T-helper 9 cell (primary cell): Measurements from ENCODE around the gene GEMIN7.
A peak's percentile ranks its signal among the peaks of the same experiment; 100 is the strongest.

ENCODE experiments used
- DNase-seq: peaks from one replicate; pipeline ENCODE4 v3.0.0-alpha.2; 2020

The GEMIN7 gene

DNA sequence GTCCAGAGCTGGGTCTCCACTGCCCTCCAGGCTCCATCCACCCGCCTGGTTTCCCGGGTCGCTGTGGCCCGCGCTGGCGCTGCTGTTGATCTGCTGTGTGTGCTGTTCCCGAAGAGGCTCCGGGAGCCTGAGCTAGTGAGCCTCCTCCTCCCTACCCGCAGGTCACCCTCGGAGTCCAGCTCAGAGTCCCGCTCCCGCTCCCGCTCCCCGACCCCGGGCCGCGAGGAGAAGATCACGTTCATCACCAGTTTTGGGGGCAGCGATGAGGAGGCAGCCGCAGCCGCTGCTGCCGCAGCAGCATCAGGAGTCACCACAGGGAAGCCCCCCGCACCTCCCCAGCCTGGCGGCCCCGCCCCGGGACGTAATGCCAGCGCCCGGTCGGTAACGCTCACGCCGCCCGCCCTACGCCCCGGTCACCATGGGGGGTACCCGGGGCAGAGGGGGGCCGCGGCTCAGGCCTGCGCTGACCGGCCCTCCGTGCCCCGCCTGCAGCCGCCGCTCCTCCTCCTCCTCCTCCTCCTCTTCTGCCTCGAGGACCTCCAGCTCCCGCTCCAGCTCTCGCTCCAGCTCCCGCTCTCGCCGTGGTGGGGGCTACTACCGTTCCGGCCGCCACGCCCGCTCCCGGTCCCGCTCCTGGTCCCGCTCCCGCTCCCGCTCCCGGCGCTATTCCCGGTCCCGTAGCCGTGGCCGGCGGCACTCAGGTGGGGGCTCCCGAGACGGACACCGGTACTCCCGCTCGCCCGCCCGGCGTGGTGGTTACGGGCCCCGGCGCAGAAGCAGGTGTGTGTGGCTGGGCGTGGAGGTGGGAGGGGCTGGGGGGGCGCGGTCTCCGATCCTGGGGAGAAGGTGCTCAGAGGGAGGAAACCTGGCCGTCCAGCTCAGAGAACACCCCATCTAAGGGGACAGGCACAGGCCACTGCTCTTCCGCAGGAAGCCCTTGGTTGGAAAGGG is 14.9 kb upstream of the GEMIN7 start:
- no peak for DNase-seq

DNA sequence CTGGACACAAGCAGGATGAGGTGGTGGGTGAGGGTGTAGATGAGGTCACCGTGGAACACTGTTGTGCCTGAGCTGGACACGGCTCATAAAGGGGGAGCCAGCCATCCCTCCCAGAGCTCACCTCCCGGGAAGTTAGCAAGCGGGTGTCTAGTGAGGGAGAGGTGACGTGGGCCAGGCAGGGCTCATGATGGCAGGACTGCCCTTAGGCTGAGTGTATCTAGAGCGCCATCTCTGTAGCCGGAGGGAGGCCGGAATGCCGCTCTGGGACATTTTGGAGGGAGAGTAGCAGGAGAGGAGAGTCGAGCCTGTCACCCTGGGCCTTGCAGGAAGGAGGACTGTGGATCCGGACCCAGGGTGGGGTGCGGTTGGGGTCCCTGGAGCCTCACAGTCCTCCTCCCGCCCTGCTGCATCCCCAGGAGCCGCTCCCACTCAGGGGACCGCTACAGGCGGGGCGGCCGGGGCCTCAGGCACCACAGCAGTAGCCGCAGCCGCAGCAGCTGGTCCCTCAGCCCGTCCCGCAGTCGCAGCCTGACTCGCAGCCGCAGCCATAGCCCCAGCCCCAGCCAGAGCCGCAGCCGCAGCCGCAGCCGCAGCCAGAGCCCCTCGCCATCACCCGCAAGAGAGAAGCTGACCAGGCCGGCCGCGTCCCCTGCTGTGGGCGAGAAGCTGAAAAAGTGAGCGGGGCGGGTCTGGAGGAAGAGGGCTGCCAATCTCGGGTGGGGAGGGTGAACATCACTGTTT is 12.0 kb upstream of the GEMIN7 start:
- no peak for DNase-seq

DNA sequence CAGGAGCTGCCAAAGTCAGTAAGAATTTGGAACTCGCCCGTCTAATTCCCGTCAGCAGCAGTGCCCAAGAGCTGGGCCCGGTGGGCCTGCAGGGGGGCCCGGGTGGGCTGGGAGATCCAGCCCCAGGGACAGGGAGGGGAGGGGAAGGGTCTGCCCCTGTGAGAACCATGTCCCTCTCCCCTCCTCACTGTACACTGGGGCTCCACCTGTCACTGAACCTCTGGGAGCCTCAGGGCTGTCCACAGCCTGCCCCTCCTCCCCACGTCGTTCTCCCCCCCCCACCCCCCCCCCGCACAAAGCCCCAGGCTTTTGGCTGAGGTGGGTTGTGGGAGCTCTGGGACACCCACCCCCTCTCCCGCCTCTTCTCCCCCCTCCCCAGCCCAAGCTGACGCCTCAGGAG is 11.0 kb upstream of the GEMIN7 start:
- DNase-seq = no peak

DNA sequence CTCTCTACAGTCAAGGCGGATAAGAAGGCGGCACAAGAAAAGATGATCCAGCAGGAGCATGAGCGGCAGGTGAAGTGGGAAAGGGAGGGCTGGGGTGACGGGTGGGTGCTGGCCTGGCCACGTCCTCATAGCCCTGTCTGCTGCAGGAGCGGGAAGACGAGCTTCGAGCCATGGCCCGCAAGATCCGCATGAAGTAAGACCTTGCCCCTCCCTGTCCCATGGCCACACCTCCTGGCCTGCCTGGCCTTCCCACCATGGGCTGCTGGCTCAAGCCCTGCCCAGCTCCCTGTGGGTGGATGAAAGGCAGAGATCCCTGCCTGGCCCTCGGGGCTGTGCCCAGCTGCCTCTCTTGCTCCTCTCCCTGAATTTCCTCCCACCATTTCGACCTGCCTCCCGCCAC is 10.0 kb upstream of the GEMIN7 start:
- no peak for DNase-seq

DNA sequence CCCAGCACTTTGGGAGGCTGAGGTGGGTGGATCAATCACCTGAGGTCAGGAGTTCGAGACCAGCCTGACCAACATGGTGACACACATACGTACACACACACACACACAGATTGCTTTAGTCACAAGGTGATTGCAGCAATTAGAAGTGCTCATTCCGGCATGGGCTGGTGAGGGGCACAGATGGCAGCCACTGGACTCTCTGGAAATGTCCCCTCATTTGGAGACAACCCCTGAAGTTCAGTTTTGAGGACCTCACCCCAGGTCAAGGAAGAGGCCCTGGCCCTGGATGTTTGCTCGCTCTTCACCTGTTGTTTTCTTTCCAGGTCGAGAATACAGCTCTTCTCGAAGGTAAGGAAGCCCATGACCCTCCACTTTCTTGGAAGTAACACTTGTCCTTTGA is 8.8 kb upstream of the GEMIN7 start:
- DNase-seq = no peak

DNA sequence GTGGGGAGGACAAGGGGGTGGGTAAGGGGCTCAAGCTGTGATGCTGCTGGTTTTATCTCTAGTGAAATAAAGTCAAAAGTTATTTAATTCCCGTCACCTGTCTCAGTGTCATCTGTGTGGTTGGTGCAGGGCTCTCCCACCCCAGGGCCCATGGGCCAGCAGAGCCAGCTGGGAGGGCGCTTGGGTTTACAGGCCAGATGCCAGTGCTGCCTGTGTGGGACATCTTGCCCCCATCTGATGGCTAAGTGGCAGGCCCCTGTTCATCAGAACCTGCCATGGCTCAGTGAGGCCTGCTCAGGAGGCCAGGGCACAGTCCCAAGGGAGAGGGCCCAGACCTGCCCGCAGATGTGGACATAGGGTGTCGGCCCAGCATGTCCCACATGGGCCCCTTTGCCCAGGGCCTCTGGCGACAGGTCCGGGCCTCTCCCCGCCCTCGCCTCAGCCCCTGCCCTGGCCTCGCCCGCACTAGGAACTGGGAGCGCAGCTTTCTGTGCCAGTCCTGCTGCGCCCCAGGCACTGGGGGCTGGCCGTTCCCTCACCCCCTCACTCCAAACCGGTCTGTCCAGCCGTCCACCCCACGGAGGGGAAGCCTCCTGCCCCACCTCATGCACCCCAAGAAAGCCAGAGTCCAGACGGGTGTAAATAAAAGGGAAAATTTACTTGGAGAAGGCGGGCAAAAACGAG is 8.1 kb upstream of the GEMIN7 start:
- DNase-seq = no peak

DNA sequence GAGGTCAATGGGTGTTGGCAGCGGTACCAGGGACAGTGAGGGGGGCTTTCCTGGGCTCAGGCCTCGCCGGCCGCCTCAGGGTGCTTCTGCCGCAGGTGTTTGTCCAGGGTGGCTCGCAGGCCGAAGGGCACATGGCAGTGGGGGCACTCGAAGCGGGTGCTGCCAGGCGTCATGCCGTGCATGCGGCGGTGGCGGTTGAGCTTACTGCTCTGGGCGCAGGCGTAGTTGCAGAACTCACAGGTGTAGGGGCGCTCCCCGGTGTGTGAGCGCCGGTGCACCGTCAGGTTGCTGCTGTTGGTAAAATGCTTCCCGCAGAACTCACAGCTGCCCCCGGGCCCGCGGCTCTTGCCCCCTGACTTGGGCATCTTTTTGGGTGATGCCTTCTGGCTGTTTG is 7.5 kb upstream of the GEMIN7 start:
- DNase-seq = no peak

DNA sequence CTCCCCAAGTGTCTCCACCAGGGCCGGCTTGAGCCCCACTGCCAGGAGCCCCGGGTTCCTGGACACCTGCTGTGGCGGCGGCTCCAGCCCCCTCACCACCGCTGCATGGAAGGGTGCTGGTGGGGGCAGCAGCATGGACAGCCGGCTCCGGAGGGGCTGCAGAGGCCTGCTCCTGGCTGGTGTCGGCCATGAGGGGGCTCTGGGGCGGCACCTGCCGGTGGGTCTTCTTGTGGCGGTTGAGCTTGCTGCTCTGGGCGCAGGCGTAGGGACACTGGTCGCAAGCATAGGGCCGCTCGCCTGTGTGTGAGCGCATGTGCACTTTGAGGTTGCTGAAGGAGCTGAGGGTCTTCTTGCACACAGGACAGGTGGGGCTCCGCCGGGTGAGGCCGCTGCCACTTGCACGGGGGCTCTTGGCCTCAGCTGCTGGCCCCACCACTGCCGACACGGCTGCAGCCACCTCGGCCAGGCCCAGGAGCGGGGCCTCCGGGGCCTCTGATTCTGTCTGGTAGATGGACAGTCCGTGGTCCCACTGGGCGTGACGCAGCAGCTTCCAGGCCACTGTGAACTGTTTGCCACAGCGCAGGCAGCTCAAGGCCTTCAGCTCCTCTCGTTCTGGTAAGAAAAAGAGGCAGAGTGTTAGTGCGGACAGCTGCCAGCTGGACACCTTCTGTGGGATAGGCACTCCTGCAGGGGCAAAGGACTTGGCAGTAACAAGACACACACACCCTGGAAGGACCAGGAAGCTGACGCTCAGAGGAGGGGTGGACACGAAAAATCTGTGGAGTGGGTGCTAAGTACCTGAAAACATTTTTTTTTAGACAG is 6.9 kb upstream of the GEMIN7 start:
- DNase-seq = no peak

DNA sequence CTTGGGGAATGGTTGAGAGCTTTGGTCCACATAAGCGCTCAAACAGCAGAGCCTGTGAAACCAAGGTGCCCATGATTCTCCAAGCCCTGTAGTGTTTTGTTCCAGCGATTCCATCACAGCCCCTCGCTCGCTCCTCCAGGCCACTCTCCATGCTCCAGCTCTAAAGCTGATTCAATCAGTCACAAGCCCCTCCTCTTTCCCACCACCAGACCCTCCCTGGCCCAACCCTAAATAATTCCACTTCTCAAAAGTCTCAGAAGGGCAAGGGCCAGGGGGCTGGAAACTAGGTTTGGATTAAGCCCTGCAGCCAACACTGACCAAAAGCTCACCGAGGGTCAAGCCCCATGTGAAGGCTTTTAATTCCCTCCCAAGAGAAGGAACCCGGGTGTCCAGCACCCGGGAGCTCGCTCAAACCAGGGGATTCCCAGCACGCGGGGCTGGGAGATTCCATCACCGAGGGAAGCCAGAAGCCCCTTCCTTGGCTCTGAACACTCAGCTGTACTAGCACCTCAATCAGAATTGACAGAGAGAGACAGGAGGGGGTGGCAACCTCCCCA is 4.2 kb upstream of the GEMIN7 start:
- no peak for DNase-seq

DNA sequence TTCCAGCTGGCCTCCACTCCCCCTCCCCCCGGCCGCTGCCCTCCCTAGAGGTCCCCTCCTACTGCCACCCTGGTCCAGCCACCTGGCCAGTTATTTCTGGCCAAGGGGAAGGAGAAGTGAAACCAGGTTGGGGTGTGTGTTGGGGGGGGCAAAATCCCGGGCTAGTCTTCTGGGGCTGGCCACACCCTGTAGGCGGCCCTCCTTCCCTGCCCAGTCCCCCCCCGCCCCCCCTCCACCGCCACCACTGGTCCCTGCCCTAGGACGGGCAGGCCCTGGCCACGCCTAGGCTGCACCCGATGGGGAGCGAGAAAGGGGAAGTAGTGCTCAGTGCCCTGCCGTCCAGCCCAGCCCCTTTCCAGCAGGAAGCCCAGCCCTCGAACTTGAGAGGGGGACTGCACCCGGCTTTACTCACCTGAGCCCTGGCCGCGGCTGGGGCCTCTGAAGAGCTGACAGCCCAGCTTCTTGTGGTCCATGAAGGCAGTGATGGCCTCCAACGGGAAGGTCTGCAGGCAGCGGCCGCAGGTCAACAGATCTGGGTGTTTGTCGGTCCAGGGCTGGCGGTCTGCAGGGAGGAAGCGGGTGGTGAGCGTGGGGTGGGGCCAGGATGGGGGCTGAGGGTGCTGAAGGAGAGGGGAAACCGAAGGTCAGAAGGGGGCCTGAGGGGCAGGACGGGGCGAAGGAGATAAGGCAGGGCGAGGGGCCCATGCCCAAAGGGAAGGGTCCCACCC is 3.6 kb upstream of the GEMIN7 start:
- DNase-seq = peak; percentile 23

DNA sequence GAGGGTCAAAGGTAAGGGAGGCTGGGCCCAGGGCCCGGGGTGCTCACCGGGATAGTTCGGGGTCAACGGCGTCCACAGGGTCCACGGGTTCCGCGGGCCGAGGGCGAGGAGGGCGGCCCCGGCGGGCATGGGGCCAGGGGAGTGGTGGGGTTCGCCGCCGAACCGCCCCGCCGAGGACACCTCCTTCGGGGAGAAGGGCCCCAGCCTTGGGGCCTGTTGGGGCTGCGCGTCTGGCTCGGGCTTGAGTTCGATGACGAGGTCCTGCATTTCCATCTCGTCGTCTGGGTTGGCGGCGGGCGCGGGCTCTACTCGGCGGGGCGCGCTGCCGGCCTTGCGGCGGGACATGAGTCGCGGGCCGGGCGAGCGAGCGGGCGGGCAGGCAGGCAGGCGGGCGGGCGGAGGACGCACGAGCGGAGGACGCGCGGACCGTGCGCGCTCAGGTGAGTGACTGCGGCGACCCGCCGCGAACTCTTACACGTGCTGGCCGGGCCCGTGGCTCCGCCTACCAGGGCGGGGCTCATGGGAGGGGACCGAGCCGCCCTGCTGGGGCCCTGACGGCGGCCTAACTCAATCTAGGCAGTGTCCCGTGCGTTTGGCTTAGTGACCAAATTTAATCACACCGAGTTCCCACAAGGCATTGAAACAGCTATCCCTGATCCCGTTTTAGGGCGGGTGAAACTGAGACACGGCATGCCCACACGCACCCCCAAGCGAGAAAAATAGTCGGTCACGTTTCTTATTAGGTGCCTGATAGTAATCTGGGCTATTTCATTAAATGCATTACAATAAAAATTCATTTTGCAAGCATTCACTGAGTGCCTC is 2.8 kb upstream of the GEMIN7 start, which contains the start of gene ZNF296:
Gene ZNF296 (minus strand): TSS at position 450 of the 822 bp plus-strand sequence. CDS start 105 bp downstream, at position 345.
- DNase-seq = peak; percentile 62

DNA sequence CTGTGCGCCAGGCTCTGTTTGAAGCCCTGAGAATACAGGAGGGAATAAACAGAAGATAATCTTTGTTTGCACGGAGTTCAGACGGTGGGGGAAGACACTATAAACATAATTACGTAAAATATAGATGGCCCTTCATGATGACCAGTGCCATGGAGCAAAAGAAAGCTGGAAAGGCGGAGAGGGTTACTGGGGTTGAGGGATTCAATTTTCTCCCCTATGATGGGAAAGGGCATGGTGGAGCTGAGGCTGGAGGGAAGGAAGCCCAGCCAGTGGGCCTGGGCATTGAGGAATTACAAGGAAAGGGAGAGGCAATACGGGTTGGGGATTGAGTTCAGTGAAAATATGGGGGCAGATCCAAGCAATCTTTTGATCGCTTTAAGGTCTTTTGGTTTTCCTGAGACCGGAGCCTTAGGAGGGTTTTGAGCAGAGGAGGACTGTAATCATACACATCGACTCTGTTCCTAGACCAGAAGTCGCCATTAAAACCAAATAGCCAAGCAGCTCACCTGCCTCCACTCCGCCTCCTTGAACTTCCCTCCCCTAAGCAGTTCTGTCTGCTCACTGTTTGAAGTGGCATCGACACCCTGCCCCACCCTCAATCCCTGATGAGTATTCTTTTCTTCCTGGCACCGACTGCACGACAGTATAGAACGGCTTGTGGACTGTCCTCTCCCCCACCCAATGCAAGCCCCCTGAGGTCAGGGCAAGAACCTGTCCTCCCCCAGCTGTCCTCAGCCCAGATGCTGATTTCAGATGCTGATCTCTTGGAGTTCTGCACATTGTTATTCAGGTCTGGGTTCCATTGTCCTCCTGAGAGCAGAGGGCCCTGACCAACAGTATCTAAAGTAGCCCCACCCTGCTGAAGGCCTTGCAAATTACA is 2.0 kb upstream of the GEMIN7 start:
- no peak for DNase-seq

DNA sequence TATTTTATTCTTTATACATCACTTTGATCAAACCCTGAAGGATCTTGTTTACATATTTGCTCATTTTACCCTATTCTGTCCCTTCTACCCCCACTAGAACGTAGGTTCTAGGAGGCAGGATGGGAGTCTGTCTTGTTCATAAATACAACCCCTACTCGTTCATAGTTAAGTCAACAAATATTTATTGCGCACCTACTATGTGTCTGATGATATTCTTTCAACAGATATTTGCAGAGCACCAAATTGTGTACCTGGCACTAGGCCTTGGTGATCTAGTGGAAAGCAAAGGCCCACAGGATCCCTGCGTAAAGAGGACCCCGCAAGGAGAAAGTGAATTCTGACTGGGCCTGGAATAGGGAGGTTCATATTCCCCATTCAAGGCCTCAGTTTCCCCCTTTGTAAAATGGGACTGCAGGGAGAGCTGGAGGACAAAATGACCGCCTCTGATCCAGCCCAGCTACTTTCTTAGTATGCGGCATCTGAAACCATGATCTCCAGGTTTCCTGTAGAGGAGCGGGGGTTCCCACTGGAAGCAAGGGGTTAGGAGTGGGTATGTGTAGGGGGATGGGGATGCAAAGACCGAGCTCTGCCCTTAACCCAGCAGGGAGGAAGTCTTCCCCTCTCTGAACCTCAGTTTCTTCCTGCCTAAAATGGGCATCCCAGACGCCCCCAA is 534 bp upstream of the GEMIN7 start:
- no peak for DNase-seq

DNA sequence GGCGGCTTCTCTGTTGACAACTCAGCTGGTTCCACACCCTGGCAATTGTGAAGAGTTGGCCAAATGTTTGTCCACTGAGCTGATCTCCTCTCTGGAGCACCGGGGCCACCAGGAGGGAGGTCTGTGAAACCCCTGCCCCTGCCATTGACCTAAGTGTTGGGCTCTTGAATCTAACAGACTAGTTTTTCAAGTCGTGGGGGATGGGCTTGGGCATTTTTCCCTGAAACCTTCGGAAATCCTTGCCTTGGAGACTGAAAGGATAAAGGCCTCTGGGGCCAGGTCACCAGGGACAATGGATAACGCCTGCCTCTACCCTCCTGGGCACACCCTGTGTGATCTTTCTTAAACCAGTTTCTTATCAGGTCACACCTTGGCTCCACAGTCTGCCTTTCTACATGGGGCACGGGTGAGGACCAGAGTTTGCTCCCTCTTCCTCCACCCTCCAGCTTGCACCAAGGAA is 881 bp downstream of the GEMIN7 start:
- no peak for DNase-seq

DNA sequence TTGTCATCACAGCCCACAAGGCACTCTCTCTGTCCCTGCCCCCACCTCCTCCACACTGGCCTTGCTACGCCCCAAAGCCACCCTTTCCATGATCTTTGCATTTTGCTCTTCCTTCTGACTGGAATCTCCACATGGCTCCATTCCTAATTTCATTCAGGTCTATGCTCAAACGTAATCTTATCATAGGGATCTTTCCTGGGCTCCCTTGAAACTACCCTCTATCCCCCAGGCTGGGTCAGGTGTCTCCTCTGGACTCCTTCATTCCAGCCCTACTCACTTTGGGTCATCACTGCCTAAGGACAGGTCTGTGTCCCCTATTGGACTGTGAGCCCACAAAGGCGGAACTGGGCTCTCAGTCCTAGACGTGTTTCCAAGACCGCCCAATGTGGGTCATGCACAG is 3.1 kb downstream of the GEMIN7 start:
- DNase-seq = no peak

DNA sequence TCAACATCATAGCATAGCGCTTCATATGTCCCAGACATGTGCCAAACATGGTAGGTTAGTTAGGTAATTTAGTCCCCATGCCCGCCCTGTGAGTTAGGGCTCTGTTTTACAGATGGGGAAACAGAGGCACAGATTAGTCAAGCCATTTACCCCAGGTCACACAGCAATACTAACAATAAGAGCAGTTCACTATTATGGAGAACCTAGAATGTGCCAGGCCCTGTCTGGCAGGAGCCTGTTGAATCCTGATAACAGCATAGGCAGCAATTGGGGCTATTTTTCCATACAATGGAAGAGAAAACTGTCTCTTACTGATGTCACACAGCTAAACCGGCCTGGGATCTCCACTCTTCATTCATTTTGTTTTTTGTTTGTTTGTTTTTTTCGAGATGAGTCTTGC is 7.4 kb downstream of the GEMIN7 start:
- no peak for DNase-seq

DNA sequence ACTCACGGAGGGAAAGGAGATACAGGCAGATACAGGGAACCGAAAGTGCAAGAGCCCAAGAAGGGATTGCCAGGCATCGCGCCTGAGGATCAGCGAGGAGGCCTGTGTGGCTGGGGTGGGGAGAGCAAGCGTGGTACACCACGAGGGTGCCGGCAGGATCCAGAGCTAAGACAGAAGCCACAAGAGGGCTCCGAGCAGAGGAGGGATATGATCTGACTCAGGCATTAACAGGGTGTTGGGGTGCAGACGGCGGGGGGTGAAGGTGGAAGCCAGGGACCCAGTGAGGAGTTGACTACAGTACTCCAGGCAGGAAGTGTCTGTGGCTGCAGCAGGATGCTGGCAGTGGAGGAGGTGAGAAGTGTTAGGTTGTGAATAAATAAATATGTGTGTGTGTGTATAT is 8.5 kb downstream of the GEMIN7 start:
- DNase-seq = peak; percentile 58

DNA sequence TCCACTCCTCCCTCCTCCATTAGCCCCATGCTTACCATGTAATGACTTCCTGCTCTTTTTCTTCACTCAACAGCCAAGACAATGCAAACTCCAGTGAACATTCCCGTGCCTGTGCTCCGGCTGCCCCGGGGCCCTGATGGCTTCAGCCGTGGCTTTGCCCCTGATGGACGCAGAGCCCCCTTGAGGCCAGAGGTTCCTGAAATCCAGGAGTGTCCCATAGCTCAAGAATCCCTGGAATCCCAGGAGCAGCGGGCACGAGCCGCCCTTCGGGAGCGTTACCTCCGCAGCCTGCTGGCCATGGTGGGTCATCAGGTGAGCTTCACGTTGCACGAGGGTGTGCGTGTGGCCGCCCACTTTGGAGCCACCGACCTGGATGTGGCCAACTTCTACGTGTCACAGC is 11.0 kb downstream of the GEMIN7 start:
- DNase-seq = no peak

DNA sequence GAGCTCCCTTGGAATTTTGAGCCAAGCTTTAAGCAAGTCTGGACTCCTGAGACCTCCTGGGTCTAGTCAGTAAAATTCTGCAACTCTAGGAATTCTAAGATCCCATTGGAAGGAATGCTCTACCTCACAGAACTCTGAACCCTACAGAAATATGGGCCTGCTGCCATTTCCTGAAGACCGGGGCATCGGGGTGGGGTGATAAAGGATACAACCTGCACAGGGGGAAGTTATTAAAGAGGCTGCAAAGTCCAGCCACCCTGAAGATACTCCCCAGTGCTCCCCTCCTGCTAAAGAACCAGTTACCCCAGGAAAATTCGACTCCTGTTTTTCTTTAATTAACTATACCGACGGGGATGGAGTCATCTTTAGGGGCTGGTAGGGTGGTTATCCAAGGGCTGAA is 11.5 kb downstream of the GEMIN7 start:
- DNase-seq = no peak
